Ishikawa (cell line): ENCODE results near the gene CDHR5.

ENCODE experiments used
- CEBPB ChIP-seq: IDR thresholded peaks from 2 replicates; pipeline ENCODE4 v1.6.1; 2012
- CREB1 ChIP-seq: IDR thresholded peaks from 2 replicates; pipeline ENCODE4 v1.6.1; 2012; ENCODE audit warnings: low read depth
- EP300 ChIP-seq: IDR thresholded peaks from 2 replicates; pipeline ENCODE4 v1.6.1; 2012; ENCODE audit warnings: borderline replicate concordance
- FOXM1 ChIP-seq: IDR thresholded peaks from 2 replicates; pipeline ENCODE4 v1.6.1; 2012; ENCODE audit warnings: low read depth, borderline replicate concordance
- RAD21 ChIP-seq: IDR thresholded peaks from 2 replicates; pipeline ENCODE4 v1.6.1; 2012; ENCODE audit warnings: low read depth
- TAF1 ChIP-seq: IDR thresholded peaks from 2 replicates; pipeline ENCODE4 v1.6.1; 2012; ENCODE audit warnings: low read depth, mild to moderate bottlenecking
- TEAD4 ChIP-seq: IDR thresholded peaks from 2 replicates; pipeline ENCODE4 v1.6.1; 2012
- TF ChIP-seq, protein P1 (sequence below): IDR thresholded peaks from 2 replicates; pipeline ENCODE4 v1.6.1; 2012

DNA sequence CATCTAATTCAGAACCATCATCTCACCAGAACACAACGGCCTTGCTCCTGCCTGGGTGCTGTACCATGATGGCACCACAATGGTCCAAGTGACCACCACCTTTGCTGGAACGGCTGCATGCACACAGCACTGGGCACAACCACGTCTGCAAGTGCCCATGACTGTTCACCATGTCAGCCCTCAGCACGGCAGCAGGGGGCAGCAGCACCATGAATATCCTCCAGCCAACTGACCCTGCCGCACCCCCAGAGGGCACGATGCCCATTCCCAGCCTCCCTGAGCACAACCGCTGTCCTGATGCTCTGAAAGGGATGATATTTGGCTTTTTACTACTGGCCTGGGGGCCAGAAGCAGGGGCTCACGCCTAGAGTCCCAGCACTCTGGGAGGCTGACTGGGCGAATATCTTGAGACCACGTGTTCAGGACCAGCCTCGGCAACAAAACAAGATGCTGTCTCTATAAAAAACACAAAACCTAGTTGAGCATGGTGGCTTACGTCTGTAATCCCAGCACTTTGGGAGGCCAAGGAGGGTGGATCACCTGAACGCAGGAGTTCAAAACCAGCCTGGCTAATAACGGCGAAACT lies 38.0 kb upstream of the CDHR5 start:
- TF ChIP-seq FOXM1, result no peak
- TF ChIP-seq EP300, result no peak
- no peak for TF ChIP-seq TAF1
- TF ChIP-seq, protein P1, sequence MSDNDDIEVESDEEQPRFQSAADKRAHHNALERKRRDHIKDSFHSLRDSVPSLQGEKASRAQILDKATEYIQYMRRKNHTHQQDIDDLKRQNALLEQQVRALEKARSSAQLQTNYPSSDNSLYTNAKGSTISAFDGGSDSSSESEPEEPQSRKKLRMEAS, result no peak
- peak; percentile 82 for TF ChIP-seq RAD21
- no peak for TF ChIP-seq TEAD4
- TF ChIP-seq CEBPB, result no peak
- TF ChIP-seq CREB1, result no peak
